GM18517 (cell line): ENCODE data around the gene PI16.
"Not testable (repeated sequence)": the region's sequence is repeated elsewhere in the genome, so short reads cannot be mapped to it uniquely, and the experiment has no call there.

ENCODE experiments used
- ATAC-seq: cut with Tn5 transposase; IDR thresholded peaks from one replicate; pipeline ENCODE4 v1.9.1; 2021; ENCODE audit warnings: mild to moderate bottlenecking, moderate library complexity; ENCODE audit not compliant: unreplicated experiment

The PI16 gene

GRCh38 chr6:36928547-36928918 lies 26.0 kb upstream of the PI16 start:
- ATAC-seq: no peak

GRCh38 chr6:36929152-36929551 lies 25.4 kb upstream of the PI16 start:
- ATAC-seq: no peak

GRCh38 chr6:36929607-36930006 lies 24.9 kb upstream of the PI16 start:
- ATAC-seq: no peak

- ATAC-seq: no peak
Observed at GRCh38 chr6:36930483-36930882, 24.1 kb upstream of the PI16 start.

GRCh38 chr6:36933102-36933501 lies 21.4 kb upstream of the PI16 start:
- ATAC-seq: no peak

GRCh38 chr6:36933519-36933918 lies 21.0 kb upstream of the PI16 start:
- ATAC-seq: no peak

- no peak for ATAC-seq
Observed at GRCh38 chr6:36934901-36935300, 19.6 kb upstream of the PI16 start.

GRCh38 chr6:36936824-36937223 lies 17.7 kb upstream of the PI16 start:
- ATAC-seq: no peak

- no peak for ATAC-seq
Observed at GRCh38 chr6:36937896-36938295, 16.6 kb upstream of the PI16 start.

- no peak for ATAC-seq
Observed at GRCh38 chr6:36938536-36938935, 16.0 kb upstream of the PI16 start.

- ATAC-seq: not testable (repeated sequence)
Observed at GRCh38 chr6:36939005-36939404, 15.5 kb upstream of the PI16 start.

- ATAC-seq: no peak
Observed at GRCh38 chr6:36940027-36940426, 14.5 kb upstream of the PI16 start.

- ATAC-seq: not testable (repeated sequence)
Observed at GRCh38 chr6:36941561-36941960, 13.0 kb upstream of the PI16 start.

- not testable (repeated sequence) for ATAC-seq
Observed at GRCh38 chr6:36942329-36942728, 12.2 kb upstream of the PI16 start.

- ATAC-seq: no peak
Observed at GRCh38 chr6:36944650-36945049, 9.9 kb upstream of the PI16 start.

GRCh38 chr6:36945301-36945700 lies 9.2 kb upstream of the PI16 start:
- ATAC-seq: no peak

- ATAC-seq: no peak
Observed at GRCh38 chr6:36946526-36946925, 8.0 kb upstream of the PI16 start.

GRCh38 chr6:36947570-36948351 lies 6.8 kb upstream of the PI16 start:
- no peak for ATAC-seq

GRCh38 chr6:36949076-36949475 lies 5.5 kb upstream of the PI16 start:
- not testable (repeated sequence) for ATAC-seq

- ATAC-seq: no peak
Observed at GRCh38 chr6:36949636-36950035, 4.9 kb upstream of the PI16 start.

GRCh38 chr6:36953931-36954261 lies 642 bp upstream of the PI16 start:
- no peak for ATAC-seq

- ATAC-seq: no peak
Observed at GRCh38 chr6:36955136-36955535, 598 bp downstream of the PI16 start.
